GM03348 (cell line): ENCODE measurements around the gene ABCA1.
A peak's percentile ranks its signal among the peaks of the same experiment; 100 is the strongest.
"Not testable (repeated sequence)": the region's sequence is repeated elsewhere in the genome, so short reads cannot be mapped to it uniquely, and the experiment has no call there.

Experiments
- DNase-seq: peaks from one replicate; pipeline ENCODE4 v3.0.0; 2012; ENCODE audit warnings: low spot score

ABCA1 gene

GRCh38 chr9:104944356-104944755, 16.4 kb upstream of the ABCA1 start:
- no peak for DNase-seq

GRCh38 chr9:104941597-104941996, 13.6 kb upstream of the ABCA1 start:
- no peak for DNase-seq

GRCh38 chr9:104936291-104936690, 8.3 kb upstream of the ABCA1 start:
- DNase-seq: no peak

GRCh38 chr9:104935501-104935810, 7.5 kb upstream of the ABCA1 start:
- DNase-seq: not testable (repeated sequence)

GRCh38 chr9:104934691-104935500, 6.9 kb upstream of the ABCA1 start:
- peak; percentile 35 for DNase-seq

GRCh38 chr9:104933091-104933490, 5.1 kb upstream of the ABCA1 start:
- DNase-seq: not testable (repeated sequence)

GRCh38 chr9:104931256-104931655, 3.3 kb upstream of the ABCA1 start:
- DNase-seq: no peak

- peak; percentile 54 for DNase-seq
Measured at GRCh38 chr9:104927216-104927911, 591 bp downstream of the ABCA1 start.

GRCh38 chr9:104923740-104924139, 4.2 kb downstream of the ABCA1 start:
- no peak for DNase-seq

- DNase-seq: peak; percentile 54
Measured at GRCh38 chr9:104923289-104923688, 4.7 kb downstream of the ABCA1 start.

- DNase-seq: not testable (repeated sequence)
Measured at GRCh38 chr9:104922748-104923147, 5.2 kb downstream of the ABCA1 start.

GRCh38 chr9:104921067-104921741, 6.8 kb downstream of the ABCA1 start:
- no peak for DNase-seq

GRCh38 chr9:104915753-104916152, 12.2 kb downstream of the ABCA1 start:
- DNase-seq: no peak

- no peak for DNase-seq
Measured at GRCh38 chr9:104915049-104915448, 12.9 kb downstream of the ABCA1 start.

- no peak for DNase-seq
Measured at GRCh38 chr9:104914466-104914865, 13.5 kb downstream of the ABCA1 start.

GRCh38 chr9:104912606-104913005, 15.3 kb downstream of the ABCA1 start:
- no peak for DNase-seq

GRCh38 chr9:104911032-104911607, 16.8 kb downstream of the ABCA1 start:
- peak; percentile 20 for DNase-seq

GRCh38 chr9:104907278-104907951, 20.5 kb downstream of the ABCA1 start:
- peak; percentile 75 for DNase-seq

GRCh38 chr9:104906441-104907277, 21.3 kb downstream of the ABCA1 start:
- DNase-seq: peak; percentile 77

- DNase-seq: peak; percentile 41
Measured at GRCh38 chr9:104905931-104906330, 22.0 kb downstream of the ABCA1 start.
